H1 (cell line): ENCODE data around the gene C20orf144. TPM values are rescaled to one million over a fixed set of nuclear protein-coding genes. Genes with fewer than 3 reads are reported as not detected.

ENCODE experiments used
- CTCF ChIA-PET: fragments of 300-600 bp; sonication (Branson Sonifier 250); formaldehyde crosslinking; loops from one replicate; lab custom pipeline; 2021; ENCODE audit not compliant: partially characterized antibody; lab: Charles Lee
- POLR2A ChIA-PET: fragments of 300-600 bp; sonication (Branson Sonifier 250); formaldehyde crosslinking; loops from one replicate; lab custom pipeline; 2021; ENCODE audit warnings: inconsistent platforms; ENCODE audit not compliant: partially characterized antibody; lab: Charles Lee
- DNase-seq, 2 experiments: peaks; one replicate each; pipeline versions ENCODE4 v3.0.0 to v3.0.0-alpha.2; 2010 to 2022; ENCODE audit warnings: low spot score in 2 of 2, low read depth in 1 of 2, mixed read lengths in 1 of 2
- FAIRE-seq: peaks from 2 replicates; lab custom pipeline; 2011; peaks lifted over from hg19 to GRCh38; lab: Jason Lieb, UNC
- H2AFZ ChIP-seq: 2 replicates; pipeline ENCODE4 v1.8.1; 2012; ENCODE audit warnings: low read length, inconsistent platforms
- H2AK5ac ChIP-seq: 2 replicates; pipeline ENCODE4 v1.6.1; 2013; ENCODE audit warnings: low read depth, low read length
- H2BK120ac ChIP-seq: replicated peaks from 2 replicates; pipeline ENCODE3; 2013; ENCODE audit warnings: low read depth, low read length, inconsistent platforms
- H2BK12ac ChIP-seq: 2 replicates; pipeline ENCODE4 v1.6.1; 2013; ENCODE audit warnings: low read depth, low read length
- H2BK15ac ChIP-seq: 2 replicates; pipeline ENCODE4 v1.6.1; 2013; ENCODE audit warnings: low read length
- H2BK20ac ChIP-seq: 2 replicates; pipeline ENCODE4 v1.6.1; 2013; ENCODE audit warnings: low read length
- H2BK5ac ChIP-seq: 2 replicates; pipeline ENCODE4 v1.6.1; 2013; ENCODE audit warnings: low read depth, low read length
- H3K14ac ChIP-seq: 2 replicates; pipeline ENCODE4 v1.6.1; 2013; ENCODE audit warnings: inconsistent platforms; ENCODE audit not compliant: insufficient read length
- H3K18ac ChIP-seq: 2 replicates; pipeline ENCODE4 v1.6.1; 2013; ENCODE audit warnings: low read length; ENCODE audit errors: extremely low read depth
- H3K23ac ChIP-seq: 2 replicates; pipeline ENCODE4 v1.6.1; 2013; ENCODE audit warnings: inconsistent platforms; ENCODE audit not compliant: insufficient read length
- H3K23me2 ChIP-seq: 2 replicates; pipeline ENCODE4 v1.6.1; 2013; ENCODE audit warnings: low read depth, low read length
- H3K27ac ChIP-seq: 2 replicates; pipeline ENCODE4 v1.6.1; 2011; ENCODE audit warnings: low read depth, low read length, inconsistent platforms
- H3K27me3 ChIP-seq, 4 experiments: replicated peaks in 1 of 4; 1 replicate in 1 of 4; 2 replicates in 3 of 4; pipeline versions ENCODE4 v1.6.1 to v1.8.1; 2011 to 2013; ENCODE audit warnings: low read length in 3 of 4, mild to moderate bottlenecking in 3 of 4, inconsistent platforms in 2 of 4, mixed read lengths in 2 of 4, moderate library complexity in 1 of 4; ENCODE audit not compliant: control insufficient read depth in 3 of 4, insufficient read depth in 3 of 4; ENCODE audit errors: extremely low read depth in 1 of 4
- H3K36me3 ChIP-seq, 4 experiments: 2 replicates each; pipeline versions ENCODE4 v1.6.1 to v1.8.1; 2011 to 2013; ENCODE audit warnings: mild to moderate bottlenecking in 4 of 4, low read length in 3 of 4, moderate library complexity in 2 of 4, control low read depth in 1 of 4, inconsistent platforms in 1 of 4; ENCODE audit not compliant: insufficient read depth in 4 of 4, control insufficient read depth in 2 of 4
- H3K4ac ChIP-seq: replicated peaks from 2 replicates; pipeline ENCODE3; 2013; ENCODE audit warnings: low read length, low read depth, mixed read lengths, inconsistent platforms; ENCODE audit not compliant: insufficient read length
- H3K4me1 ChIP-seq, 4 experiments: replicated peaks in 1 of 4; 1 replicate in 1 of 4; 2 replicates in 3 of 4; pipeline versions ENCODE4 v1.6.1 to v1.8.1; 2011 to 2013; ENCODE audit warnings: low read length in 3 of 4, inconsistent platforms in 2 of 4, mixed read lengths in 1 of 4; ENCODE audit not compliant: insufficient read depth in 4 of 4, control insufficient read depth in 3 of 4
- H3K4me2 ChIP-seq, 2 experiments: 2 replicates each; pipeline versions ENCODE4 v1.6.1 to v1.8.1; 2011 to 2013; ENCODE audit warnings: low read depth in 2 of 2, low read length in 2 of 2, control low read depth in 1 of 2, inconsistent platforms in 1 of 2, mild to moderate bottlenecking in 1 of 2; ENCODE audit not compliant: insufficient read depth in 1 of 2
- H3K4me3 ChIP-seq, 4 experiments: fragments of 200-600, 300-600 bp in 1 of 4; sonication (generic), shearing (Covaris generic), sonication (Bioruptor Twin) in 1 of 4; 2 replicates each; pipeline versions ENCODE4 v1.5.1 to v1.8.1; 2011 to 2016; ENCODE audit warnings: low read length in 4 of 4, low read depth in 3 of 4, control low read depth in 2 of 4, inconsistent platforms in 2 of 4, mild to moderate bottlenecking in 2 of 4, mixed read lengths in 1 of 4, moderate library complexity in 1 of 4; ENCODE audit not compliant: insufficient read depth in 2 of 4; ENCODE audit errors: extremely low read depth in 1 of 4
- H3K56ac ChIP-seq: replicated peaks from 2 replicates; pipeline ENCODE3; 2013; ENCODE audit warnings: low read depth, mild to moderate bottlenecking, mixed read lengths, low read length, inconsistent platforms; ENCODE audit not compliant: insufficient read length
- H3K79me1 ChIP-seq: 2 replicates; pipeline ENCODE4 v1.6.1; 2013; ENCODE audit warnings: low read depth, low read length, control low read depth
- H3K79me2 ChIP-seq, 2 experiments: 2 replicates each; pipeline versions ENCODE4 v1.6.1 to v1.8.1; 2012 to 2013; ENCODE audit warnings: low read length in 2 of 2, mild to moderate bottlenecking in 2 of 2, inconsistent platforms in 1 of 2; ENCODE audit not compliant: insufficient read depth in 2 of 2, control insufficient read depth in 1 of 2
- H3K9ac ChIP-seq, 4 experiments: replicated peaks in 1 of 4; 1 replicate in 1 of 4; 2 replicates in 3 of 4; pipeline versions ENCODE4 v1.6.1 to v1.8.1; 2011 to 2013; ENCODE audit warnings: low read depth in 3 of 4, low read length in 3 of 4, control low read depth in 2 of 4, mild to moderate bottlenecking in 2 of 4, moderate library complexity in 2 of 4, inconsistent platforms in 1 of 4; ENCODE audit errors: extremely low read depth in 1 of 4
- H3K9me3 ChIP-seq, 2 experiments: 2 replicates each; pipeline versions ENCODE4 v1.6.1 to v1.8.1; 2012 to 2013; ENCODE audit warnings: mild to moderate bottlenecking in 2 of 2, moderate library complexity in 2 of 2, control low read depth in 1 of 2, inconsistent platforms in 1 of 2, low read depth in 1 of 2, low read length in 1 of 2, mixed read lengths in 1 of 2; ENCODE audit not compliant: insufficient read depth in 2 of 2
- H4K20me1 ChIP-seq, 2 experiments: replicated peaks in 1 of 2; 2 replicates each; pipeline versions ENCODE3 to v1.8.1; 2011 to 2013; ENCODE audit warnings: inconsistent platforms in 2 of 2, low read length in 2 of 2, mild to moderate bottlenecking in 1 of 2; ENCODE audit not compliant: insufficient read depth in 2 of 2, control insufficient read depth in 1 of 2
- H4K5ac ChIP-seq: 2 replicates; pipeline ENCODE4 v1.6.1; 2013; ENCODE audit warnings: low read length, low read depth, mixed read lengths, inconsistent platforms; ENCODE audit not compliant: insufficient read length
- H4K8ac ChIP-seq: 2 replicates; pipeline ENCODE4 v1.8.0; 2013; ENCODE audit warnings: mild to moderate bottlenecking, moderate library complexity, low read length, inconsistent platforms; ENCODE audit not compliant: insufficient read depth; ENCODE audit errors: extremely low read depth
- H4K91ac ChIP-seq: replicated peaks from 2 replicates; pipeline ENCODE3; 2013; ENCODE audit warnings: low read length, mixed read lengths, inconsistent platforms; ENCODE audit not compliant: insufficient read length
- CHD2 ChIP-seq: IDR thresholded peaks from 2 replicates; pipeline ENCODE4 v1.6.1; 2012; ENCODE audit warnings: low read length, improper control_type of control experiment
- EP300 ChIP-seq, 2 experiments: IDR thresholded peaks; 1 replicate in 1 of 2; 2 replicates in 1 of 2; pipeline ENCODE4 v1.6.1; 2011 to 2012; ENCODE audit warnings: low read depth in 2 of 2, low read length in 2 of 2, mild to moderate bottlenecking in 2 of 2, borderline replicate concordance in 1 of 2, inconsistent platforms in 1 of 2, moderate library complexity in 1 of 2
- JUN ChIP-seq: IDR thresholded peaks from 2 replicates; pipeline ENCODE4 v1.6.1; 2011; ENCODE audit warnings: low read depth, mild to moderate bottlenecking, improper control_type of control experiment, low read length
- JUND ChIP-seq: IDR thresholded peaks from 2 replicates; pipeline ENCODE4 v1.6.1; 2011; ENCODE audit warnings: mild to moderate bottlenecking, improper control_type of control experiment, low read length
- PHF8 ChIP-seq: fragments of 200-600 bp; sonication (generic); conservative IDR thresholded peaks from 2 replicates; pipeline ENCODE4 v1.7.1; 2012; ENCODE audit warnings: low read depth, mild to moderate bottlenecking, inconsistent platforms, low read length, moderate library complexity
- POLR2A ChIP-seq, 2 experiments: IDR thresholded peaks; 1 replicate in 1 of 2; 2 replicates in 1 of 2; pipeline ENCODE4 v1.6.1; 2011; ENCODE audit warnings: low read depth in 2 of 2, low read length in 2 of 2, mild to moderate bottlenecking in 2 of 2; ENCODE audit errors: control extremely low read depth in 1 of 2
- RAD21 ChIP-seq, 2 experiments: IDR thresholded peaks in 1 of 2; conservative IDR thresholded peaks in 1 of 2; 2 replicates each; pipeline ENCODE4 v1.6.1; 2011; ENCODE audit warnings: low read depth in 2 of 2, low read length in 2 of 2, improper control_type of control experiment in 1 of 2, inconsistent platforms in 1 of 2, mild to moderate bottlenecking in 1 of 2, moderate library complexity in 1 of 2
- TCF12 ChIP-seq: IDR thresholded peaks from 2 replicates; pipeline ENCODE4 v1.6.1; 2011; ENCODE audit warnings: low read depth, mild to moderate bottlenecking, low read length
- WGBS, 2 experiments: shearing (Covaris generic) in 1 of 2; methylation state at CpG; one replicate each; pipeline versions ENCODE4 v1.1.6 to v1.1.7; 2013 to 2015; ENCODE audit warnings: low lambda C conversion rate in 2 of 2, mixed read lengths in 2 of 2, inconsistent platforms in 1 of 2, low coverage in 1 of 2, missing lambda C conversion rate in 1 of 2; ENCODE audit not compliant: insufficient replicate concordance in 2 of 2, insufficient coverage in 1 of 2, insufficient read length in 1 of 2; ENCODE audit errors: extremely low coverage in 1 of 2, missing lambda C conversion rate in 1 of 2; 5-methylcytosine and 5-hydroxymethylcytosine counted together
- polyA plus RNA-seq, 7 experiments: library from polyadenylated mRNA; depleted of rRNA in 3 of 7; stranded (reverse) in 5 of 7; unstranded in 2 of 7; fragments of >200 nt in 5 of 7; fragments of 200-250 nt in 2 of 7; gene quantifications; 1 replicate in 5 of 7; 2 replicates in 1 of 7; 4 replicates in 1 of 7; pipeline versions ENCODE4 v1.2.1 to v1.2.3, GENCODE V29; 2011 to 2013; ENCODE audit warnings: missing spikeins in 2 of 7, mixed read lengths in 2 of 7
- total RNA-seq: library from RNA; stranded (reverse); fragmentation: NEBNext Ultra II Directional; extraction: Animal tissue kit (Norgen Biotek cat#: 25700); gene quantifications from 2 replicates; pipeline ENCODE4 v1.2.1, GENCODE V29; 2021

Gene C20orf144
- total and polyA plus RNA-seq, 2 of the 8 experiments (the other 6 are each of a cell fraction or from before 2014, with no cell fraction given), result 0.21 to 0.24 TPM

DNA sequence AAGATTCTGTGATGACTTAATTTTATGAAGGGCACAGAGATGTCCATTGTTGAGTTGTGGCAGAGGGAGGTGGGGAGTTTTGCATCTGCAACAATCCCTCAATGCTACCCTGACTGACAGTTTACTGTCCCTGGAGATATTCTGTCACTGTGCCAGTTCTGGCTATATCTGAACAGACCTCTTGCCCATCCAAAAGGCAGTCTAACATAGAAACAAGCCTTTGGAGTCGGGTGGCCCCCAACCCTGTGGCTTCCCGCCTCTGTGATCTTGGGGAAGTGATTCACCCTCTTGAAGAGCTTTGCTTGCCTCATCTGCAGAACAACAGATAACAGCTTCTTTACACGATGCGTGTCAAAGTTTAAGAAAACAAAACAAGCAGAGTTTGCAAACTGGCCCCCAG is 27.8 kb downstream of the C20orf144 start:
- H3K4ac ChIP-seq, result no peak overlapping the region
- ChIA-PET POLR2A (interaction anchor here (0.8 to 2.8 kb wide), 3 partner anchors 10 to 15 kb away, joined by 3 to 10 read pairs (median 4); partner anchors contain the start of gene NECAB3), CTCF (interaction anchor here (1.4 kb wide), 1 partner anchor 15 kb away, joined by 4 read pairs; no protein-coding TSS in a partner anchor)
- H2BK15ac ChIP-seq, result no peak overlapping the region
- DNase-seq (no peak), FAIRE-seq (no peak)
- peaks cover 0 to 9% (median 2%) of the 10 kb centered on the region in 4 experiments; a peak in 4 of 7 replicates for H3K27me3 ChIP-seq
- H2BK5ac ChIP-seq, result no peak overlapping the region
- H3K79me2 ChIP-seq, result peaks cover 0 to 7% of the 10 kb centered on the region in 2 experiments; a peak in 2 of 4 replicates
- H4K91ac ChIP-seq, result no peak overlapping the region
- 58% methylated on average over 4 of the region's 4 CpGs; no CpG with 5 or more reads in 1 of the 2 experiments for WGBS, 2 experiments
- no peak overlapping the region for H3K14ac ChIP-seq
- H3K79me1 ChIP-seq, result peaks cover 5% of the 10 kb centered on the region; the same call in 1 of the 2 replicates
- H4K5ac ChIP-seq, result no peak overlapping the region
- no peak overlapping the region for H3K4me3 ChIP-seq
- H4K20me1 ChIP-seq, result peaks cover 0 to 5% of the 10 kb centered on the region in 2 experiments
- H3K18ac ChIP-seq, result no peak overlapping the region
- peaks cover 0 to 27% (median 19%) of the 10 kb centered on the region in 4 experiments; a peak in 6 of 7 replicates for H3K4me1 ChIP-seq
- no peak overlapping the region for H3K23ac ChIP-seq
- H2AK5ac ChIP-seq, result no peak overlapping the region; the same call in 1 of the 2 replicates
- H3K9ac ChIP-seq, result no peak overlapping the region
- H3K4me2 ChIP-seq, result no peak overlapping the region
- H3K9me3 ChIP-seq, result no peaks in the 10 kb centered on the region
- no peaks in the 10 kb centered on the region for H3K36me3 ChIP-seq
- TF ChIP-seq POLR2A (IDR thresholded peaks at IDR 0.05; ENCODE audit: control extremely low read depth in 1 of 2, low read depth in 2 of 2, low read length in 2 of 2) (no peak), CHD2 (no peak), JUND (no peak), RAD21 (IDR thresholded peaks at IDR 0.05 in 1 of 2, conservative IDR thresholded peaks at IDR 0.05 in 1 of 2; ENCODE audit: low read depth in 2 of 2, low read length in 2 of 2) (no peak), EP300 (IDR thresholded peaks at IDR 0.05; ENCODE audit: borderline replicate concordance in 1 of 2, low read depth in 2 of 2, low read length in 2 of 2) (no peak), PHF8 (no peak), JUN (no peak), TCF12 (no peak)
- H2BK12ac ChIP-seq, result no peak overlapping the region
- H4K8ac ChIP-seq, result no peak overlapping the region; the same call in 1 of the 2 replicates
- no peak overlapping the region for H2AFZ ChIP-seq
- peaks cover 7% of the 10 kb centered on the region for H3K23me2 ChIP-seq
- H3K27ac ChIP-seq, result no peak overlapping the region
- H2BK20ac ChIP-seq, result no peak overlapping the region
- H3K56ac ChIP-seq, result no peak overlapping the region
- H2BK120ac ChIP-seq, result no peak overlapping the region
